ENCODE measurements around the gene TBCCD1.

DNA sequence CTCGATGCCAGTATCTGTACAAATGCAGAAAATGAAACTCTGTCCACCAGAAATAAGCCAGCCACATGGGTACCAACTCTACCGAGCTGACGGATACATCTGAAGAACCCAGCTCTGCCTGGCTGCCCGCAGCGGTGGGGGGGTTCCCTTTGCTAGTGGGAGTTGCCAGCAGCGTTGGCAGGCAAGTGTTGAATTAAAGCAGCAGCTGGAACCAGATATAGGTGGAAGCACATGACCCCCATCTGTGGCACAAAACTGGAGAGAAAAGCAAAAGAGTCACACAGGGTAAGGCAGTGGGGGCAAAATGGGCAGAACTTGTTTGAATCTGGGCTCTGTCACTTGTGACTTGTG, 40.9 kb downstream of the TBCCD1 start:
- TF ChIP-seq CTCF (IDR thresholded peaks at IDR 0.05) (no peak), POLR2A (IDR thresholded peaks at IDR 0.05) (no peak)
